NCI-H82 (cell line): ENCODE data around the gene TBPL1.

ENCODE experiments used
- DNase-seq: peaks from one replicate; lab custom pipeline; 2025; lab: John Stamatoyannopoulos, UW

The TBPL1 gene

DNA sequence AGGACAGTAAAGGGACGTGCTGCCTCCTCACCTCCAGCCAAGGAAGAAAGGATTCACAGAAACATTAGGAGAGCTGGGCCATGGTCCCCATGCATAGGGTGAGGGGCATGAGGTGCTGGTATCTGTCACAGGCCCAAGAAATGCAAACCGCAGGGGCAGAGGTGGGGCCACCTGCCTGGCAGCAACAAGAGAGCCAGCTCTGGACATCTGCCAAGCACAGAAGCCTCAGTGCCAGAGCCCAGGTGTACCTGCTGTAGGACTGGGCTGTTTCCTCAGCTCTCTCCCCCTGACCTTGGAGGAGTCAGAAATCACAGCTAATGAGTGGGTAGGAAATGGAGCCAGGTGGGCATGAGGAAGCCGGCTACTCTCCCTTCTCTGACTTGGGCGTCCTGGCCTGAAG lies 54.1 kb downstream of the TBPL1 start:
- DNase-seq = no peak

DNA sequence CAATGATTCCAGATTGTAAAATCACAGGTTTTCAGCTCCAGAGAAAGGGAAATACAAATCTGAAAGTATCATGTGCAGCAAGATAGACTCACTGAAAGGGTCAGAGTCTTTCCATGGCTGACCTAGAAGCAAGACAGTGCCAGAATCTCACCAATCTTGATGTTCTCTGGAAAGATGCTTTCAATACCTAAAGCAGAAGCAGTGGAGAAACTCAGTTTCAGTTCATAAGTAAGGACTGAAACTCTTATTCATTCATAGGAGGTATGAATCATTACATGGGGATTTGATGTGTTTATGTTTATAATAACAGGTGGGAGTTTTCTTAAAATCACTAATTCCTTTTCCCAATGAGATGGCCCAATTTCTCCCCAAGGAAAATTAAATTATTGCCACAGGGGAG lies 56.9 kb downstream of the TBPL1 start:
- no peak for DNase-seq

DNA sequence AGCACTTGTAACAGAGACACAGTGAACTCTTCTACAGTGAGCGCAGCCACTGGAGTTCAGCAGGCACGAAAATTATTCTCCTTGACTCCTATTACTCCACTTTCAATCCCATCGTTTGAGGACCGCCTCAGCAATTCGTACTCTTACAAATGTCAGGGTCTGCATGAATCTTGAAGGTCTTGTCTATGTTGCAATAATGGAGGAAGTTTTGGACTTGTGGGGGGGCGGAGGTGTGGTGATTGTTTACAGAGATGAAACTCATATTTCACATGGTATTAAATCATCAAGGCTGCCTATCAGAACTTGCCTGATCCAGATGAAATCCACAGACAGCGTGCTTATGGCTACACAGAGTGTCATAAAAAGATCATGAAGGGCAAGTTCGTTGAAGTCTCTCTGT lies 57.4 kb downstream of the TBPL1 start:
- no peak for DNase-seq

DNA sequence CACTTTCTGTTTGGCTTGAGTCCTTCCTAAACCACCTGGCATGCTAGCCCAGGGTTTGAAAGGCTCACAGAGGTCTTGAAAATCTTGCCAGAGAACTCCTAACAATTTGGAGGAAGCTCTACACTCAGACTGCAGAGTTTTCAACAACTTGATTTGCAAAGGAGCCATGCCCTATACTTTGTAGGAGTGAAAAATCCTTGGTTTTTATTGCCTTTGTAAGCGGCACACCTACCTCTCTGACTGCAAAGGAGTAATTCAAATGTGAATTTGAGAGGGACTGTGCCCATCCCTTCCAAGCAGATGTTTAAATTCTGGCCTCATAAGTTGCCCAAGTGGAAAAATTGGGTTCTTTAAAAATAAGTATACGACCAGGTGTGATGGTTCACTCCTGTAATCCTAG lies 58.0 kb downstream of the TBPL1 start:
- no peak for DNase-seq

DNA sequence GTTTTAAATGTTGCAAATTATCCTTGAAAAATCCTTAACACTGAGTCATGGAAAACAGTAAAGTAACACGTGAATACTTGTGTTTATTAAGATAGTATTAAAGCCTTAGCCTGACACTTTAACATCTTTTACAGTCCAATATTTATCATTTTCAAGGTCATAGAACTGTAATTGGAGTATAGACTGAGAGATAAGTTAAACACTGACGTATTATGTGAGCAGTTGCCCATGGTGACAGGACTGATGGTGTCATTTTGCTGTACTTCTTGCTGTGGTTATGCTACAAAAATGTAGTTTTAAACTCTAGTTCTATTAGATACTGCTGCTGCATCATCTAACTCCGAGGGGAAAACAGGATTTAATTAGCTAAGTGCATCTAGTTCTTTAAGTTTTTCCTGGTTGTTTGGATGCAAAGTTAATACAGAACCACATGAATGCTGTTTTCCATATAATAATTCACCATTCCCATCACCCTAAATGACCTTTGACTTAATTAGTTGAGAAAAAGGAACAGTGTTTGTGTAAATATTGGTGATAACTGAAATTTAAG lies 61.6 kb downstream of the TBPL1 start:
- no peak for DNase-seq

DNA sequence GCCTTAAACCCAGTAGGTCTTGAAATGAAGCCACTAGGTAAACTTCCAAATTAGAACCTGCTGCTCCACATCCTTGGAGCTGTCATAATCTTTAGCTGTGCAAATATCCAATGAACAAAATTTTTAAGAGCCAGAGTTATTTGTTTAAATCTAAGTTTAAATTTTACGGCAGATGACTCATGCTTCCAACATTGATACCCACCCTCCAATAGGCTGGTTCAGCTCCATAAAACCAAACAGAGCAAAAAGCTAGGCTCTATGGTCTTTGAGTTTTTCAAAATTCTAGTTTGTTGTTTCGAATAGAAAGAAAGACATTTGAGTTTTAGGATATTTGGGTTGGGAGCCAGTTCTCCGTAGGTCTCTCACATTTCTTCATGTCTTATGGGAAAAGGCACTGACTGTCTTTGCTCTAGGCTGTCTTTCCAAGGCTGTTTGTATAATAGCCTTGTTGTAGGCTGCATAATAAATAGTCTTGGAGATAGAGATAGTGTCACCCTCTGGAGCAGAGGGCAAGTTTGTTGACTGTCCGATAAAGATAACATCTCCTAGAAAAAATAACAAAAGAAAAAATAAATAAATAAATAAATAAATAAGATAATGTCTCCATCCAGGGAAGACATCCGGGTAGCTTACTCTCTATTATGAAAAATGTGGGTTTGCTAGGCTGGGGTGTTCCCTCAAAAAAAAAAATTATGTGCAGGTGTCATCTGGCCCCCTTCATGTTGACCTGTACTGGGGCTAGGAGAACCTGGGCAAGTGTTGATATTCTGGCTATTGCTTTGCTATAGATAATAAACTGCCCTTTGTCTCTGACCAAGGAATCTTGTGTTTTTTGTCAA lies 62.9 kb downstream of the TBPL1 start:
- DNase-seq = no peak

DNA sequence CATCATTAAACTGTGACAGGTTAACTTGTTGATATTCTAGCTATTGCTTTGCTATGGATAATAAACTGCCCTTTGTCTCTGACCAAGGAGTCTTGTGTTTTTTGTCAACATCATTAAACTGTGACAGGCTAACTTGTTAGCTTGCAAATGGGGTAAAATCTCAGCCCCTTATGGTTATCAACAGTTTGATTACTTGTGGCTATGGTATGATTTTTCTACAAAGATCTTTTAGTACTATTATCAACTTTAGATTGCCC lies 63.5 kb downstream of the TBPL1 start:
- DNase-seq = no peak

GRCh38 chr6:134020071-134020470 lies 67.0 kb downstream of the TBPL1 start:
- no peak for DNase-seq

DNA sequence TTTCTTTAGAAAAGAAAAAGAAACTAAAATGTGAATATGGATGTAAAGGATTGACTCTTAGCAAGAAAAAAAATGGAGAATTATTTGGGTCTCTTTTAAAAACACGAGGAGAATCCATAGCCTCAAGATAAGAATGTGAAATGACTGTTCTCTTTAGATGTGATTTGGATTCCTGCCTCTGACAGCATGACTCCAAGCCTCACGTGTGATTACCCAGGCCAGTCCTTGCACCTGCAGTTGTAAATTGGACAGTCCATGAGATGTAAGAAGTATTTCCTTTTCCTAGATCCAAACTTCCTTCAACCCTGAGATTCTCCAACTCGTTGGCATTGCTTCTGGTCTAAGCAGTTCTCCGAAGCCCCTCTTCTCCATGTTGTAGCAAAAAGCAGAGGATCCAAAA lies 67.5 kb downstream of the TBPL1 start:
- DNase-seq = no peak

DNA sequence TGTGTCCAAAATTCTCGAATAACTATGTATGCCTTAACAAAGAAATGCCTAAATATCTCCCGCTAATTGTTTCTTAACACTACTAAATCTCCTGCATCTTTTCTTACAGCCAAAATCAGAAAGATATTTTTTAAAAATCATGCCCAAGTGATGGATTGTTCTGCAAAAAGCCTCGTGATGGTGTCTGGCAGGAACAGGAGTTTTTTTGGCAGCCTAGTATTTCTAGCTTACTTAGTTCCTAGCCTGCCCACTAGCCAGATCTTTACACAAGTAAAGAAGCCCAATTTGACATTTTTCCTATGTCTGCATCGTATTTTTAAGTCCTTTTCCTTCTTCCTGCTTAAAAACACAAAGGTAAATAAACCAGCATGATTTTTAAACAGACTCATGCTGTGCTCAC lies 67.9 kb downstream of the TBPL1 start:
- DNase-seq = no peak

GRCh38 chr6:134021396-134022122 lies 68.5 kb downstream of the TBPL1 start:
- no peak for DNase-seq

DNA sequence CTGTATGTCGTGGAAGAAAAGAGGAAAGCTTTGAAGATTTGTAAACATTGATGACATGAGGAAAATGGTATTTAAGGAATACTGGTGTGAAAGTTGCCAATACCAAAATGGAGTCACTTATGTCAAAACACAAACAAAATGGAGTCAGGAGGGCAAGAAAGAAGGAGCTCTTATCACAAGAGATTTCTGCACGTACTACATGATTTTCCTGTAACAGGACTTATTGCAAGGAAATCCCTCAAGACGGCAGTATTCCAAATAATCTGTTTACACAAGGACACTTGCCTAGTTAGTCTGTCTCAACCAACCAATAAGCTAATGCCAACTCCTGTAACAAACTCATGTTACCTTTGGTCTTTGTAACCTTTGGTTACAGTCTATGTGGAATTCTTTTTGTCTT lies 69.6 kb downstream of the TBPL1 start:
- no peak for DNase-seq

- DNase-seq = no peak
Measured at GRCh38 chr6:134026597-134026996, 73.6 kb downstream of the TBPL1 start.

GRCh38 chr6:134028438-134028837 lies 75.4 kb downstream of the TBPL1 start:
- DNase-seq = no peak

DNA sequence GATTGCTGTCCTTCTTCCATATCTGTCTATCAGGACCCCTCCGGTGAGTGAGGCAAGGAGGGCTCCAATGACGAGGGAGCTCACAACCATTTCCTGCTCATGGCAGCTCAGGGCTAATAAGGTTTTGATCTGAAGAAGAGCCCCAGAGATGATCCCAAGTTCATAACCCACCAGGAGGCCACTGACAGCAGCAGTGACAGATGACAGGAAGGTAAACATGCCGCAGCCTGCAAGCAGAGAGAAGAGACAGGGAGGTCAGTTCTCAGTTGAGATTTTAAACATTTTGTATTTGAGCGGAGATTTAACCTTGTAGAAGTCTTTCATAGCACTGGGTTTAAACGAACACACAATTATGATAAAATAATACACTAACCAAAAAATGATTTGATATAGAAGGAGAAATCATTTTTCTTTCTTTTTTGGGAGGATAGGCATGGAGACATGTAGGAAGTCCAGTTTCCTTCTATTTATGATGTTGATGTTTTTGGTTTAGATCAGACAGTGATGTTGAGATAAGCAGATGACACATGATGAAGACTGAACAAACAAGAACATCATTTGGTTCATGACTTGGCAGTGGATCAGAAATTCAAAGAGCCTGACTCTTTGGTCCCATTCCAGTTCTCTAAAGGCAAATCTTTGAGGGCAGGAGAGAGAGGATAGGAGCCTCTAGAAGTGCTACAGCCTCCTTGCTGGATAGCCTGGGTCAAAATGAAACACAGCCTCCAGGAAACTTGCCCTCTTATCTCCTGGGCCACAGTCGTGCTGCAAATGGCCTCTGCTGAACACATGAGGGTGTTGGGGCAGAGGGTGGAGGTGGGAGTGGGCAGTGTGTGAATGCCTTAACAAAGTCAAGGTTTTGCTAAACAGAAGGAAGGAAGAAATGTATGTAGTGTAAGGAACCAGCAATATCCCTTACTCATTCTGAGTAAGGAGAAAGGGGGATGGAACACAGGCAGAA lies 76.8 kb downstream of the TBPL1 start:
- DNase-seq = no peak

GRCh38 chr6:134031696-134032255 lies 78.8 kb downstream of the TBPL1 start:
- no peak for DNase-seq

DNA sequence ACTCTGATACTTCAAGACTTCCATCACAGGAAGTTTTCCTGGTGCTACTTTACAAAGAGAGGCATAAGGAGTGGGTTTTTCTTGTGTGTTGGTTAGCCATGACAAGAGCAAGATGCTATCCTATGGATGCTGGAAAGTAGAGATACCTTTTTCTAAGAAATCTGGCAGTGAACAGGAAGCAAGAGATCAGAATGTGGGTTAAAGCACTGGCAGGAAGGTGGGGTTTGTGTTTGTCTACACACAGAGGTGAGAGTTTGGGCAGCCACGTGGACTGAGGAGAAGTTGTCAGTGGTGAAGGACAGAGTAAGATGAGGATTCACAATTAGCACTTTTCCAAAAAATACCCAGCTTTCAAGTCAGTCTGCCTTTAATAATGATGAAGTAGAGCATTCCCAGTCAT lies 81.5 kb downstream of the TBPL1 start:
- DNase-seq = no peak

DNA sequence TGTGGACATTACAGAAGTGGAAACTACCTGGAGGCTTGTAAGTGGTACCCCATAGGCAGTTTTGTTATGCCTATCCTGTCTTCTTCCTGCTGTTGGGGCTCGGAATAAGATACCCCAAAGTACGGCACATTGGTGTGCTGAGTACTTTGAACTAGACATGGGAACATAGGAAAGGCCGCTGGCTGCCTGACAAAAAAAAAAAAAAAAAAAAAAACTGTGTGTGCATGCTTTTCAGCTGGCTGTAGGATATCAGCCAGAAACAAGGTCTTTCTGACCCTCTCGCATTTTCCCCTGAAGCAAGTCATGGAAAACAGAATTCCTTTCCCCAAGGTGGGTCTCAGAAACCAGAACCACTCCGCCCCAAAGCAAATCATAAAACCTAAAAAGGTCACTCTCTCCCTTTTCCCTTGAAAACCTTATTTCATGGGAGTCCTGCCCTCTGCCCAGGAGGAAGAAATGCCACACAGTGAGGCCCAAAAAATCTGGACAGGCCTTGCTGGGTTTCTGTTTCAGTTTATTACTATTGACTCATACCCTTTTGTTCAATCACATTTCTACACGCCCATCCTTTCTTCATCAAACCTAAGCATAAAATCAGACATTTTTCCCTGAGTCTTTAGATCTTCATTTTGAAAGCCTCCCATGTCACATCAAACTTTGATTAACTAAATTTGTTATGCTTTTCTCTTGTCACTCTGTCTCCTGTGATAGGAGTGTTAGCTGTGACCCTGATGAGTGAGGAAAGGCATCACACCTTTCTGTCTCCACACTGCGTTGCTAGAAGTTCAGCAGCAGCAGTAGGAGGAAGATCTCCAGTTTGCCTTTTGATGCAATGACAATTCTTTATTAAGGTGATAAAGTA lies 82.2 kb downstream of the TBPL1 start:
- DNase-seq = no peak

DNA sequence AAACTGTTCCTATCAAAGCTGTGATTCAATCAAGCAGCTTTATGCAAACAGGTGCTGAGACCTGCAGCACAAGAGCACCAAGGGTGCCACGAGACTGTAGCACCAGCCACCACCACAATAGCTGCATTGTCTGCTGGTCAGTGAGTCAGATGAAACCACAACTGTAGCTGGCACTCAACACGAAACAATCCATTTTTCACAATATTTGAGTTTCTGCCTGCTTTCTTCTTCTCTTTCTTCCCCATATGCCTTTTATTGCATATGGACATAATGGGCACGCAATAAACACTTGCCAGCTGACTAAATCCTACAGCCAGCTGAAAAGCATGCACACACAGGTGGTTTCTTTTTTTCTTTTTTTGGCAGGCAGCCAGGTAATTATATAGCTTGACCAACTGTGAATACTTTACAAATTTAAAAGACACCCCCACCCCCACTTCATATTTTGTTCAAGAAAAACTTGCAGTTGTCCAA lies 82.8 kb downstream of the TBPL1 start:
- DNase-seq = no peak

DNA sequence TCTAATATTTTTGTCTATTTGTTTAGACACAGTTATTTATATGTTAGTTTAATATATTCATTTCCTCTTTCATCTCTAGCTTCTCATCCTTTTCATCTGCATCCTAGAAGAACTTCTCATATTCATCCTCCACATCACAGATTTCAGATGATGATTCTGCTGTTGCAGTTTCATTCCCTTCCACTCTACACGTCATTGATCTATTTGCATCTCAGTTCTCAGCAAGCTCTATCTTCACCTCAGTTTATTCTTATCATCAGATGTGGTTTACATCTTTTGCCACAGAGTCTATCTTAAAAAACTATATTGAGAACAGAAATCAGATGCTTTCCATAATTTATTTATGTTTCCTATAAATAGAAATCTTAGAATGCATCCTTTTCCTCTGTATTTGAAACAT lies 86.1 kb downstream of the TBPL1 start:
- DNase-seq = no peak
